ENCODE results near the gene GPRIN3.

GPRIN3 gene

DNA sequence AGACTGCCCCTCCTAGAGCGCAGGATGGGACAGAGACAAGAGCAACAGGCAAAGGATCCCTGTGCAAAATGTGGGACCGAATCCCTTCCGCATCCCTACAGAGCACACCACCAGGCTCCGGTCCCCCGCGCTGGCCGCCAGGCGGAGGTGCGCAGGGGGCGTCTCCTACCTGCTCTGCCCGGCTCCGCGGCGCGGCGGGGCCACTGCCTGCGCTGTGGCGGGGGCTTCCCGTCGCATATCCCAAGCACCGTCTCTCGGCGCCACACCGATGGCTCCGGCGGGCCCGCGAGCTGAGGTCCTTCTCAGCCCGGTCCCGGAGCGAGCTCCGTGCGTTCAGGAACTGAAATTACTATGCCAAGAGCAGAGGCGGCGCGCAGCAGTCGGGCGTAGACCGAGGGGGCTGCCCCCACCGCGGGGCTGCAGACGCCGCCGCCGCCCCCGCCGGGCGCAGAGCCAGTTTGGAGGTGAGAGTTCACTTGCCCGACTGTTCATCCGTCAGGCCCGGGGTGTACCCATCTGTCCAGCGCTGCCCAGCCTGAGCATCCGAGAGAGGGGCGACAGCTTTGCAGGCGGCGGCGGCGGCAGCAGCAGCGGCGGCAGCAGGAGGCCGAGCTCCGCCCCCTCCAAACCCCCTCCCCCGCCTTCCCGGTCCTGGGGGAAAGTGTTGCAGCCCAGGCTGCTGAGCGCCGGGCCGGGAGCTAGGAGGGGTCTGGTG is at the start of gene GPRIN3:
TSS of gene GPRIN3 (minus strand) at position 355 of the 715 bp plus-strand sequence. CDS start 57,690 bp downstream, outside the sequence.
- no peak for DNase-seq

DNA sequence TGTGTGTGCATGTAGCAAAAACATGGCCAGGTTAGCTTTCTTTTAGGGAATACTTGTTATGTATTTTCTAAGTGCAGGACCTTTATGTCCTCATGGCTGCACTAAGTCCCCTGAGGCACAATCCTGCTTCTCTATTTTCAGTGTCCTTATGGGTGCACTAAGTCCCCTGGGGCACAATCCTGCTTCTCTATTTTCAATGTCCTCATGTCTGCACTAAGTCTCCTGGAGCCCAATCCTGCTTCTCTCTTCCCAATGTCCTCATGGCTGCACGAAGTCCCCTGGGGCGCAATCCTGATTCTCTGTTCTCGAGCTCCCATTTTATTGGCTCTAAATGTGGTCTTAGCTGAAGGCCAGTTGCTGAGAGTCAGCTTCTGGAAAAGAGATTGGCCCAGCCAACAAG is 49.7 kb upstream of the GPRIN3 start:
- no peak for DNase-seq

DNA sequence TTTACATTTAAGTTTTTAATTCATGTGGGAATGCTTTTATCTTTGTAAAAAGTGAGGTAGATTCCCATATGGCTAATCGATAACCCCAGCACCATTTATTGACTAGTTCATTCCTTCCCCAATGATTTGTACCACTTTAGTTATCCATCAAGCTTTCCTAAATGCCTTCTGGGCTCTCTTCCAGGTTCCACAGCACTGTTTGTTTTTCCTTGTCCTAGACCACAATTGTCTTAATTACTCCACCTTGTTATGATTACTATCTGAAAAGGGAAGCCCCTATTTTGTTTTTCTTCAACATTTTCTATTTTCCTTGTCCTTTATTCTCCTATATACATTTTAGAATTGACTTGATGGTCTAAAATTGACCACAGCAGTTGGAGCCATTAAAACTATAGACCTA is 48.5 kb upstream of the GPRIN3 start:
- DNase-seq, result peak; percentile 50

DNA sequence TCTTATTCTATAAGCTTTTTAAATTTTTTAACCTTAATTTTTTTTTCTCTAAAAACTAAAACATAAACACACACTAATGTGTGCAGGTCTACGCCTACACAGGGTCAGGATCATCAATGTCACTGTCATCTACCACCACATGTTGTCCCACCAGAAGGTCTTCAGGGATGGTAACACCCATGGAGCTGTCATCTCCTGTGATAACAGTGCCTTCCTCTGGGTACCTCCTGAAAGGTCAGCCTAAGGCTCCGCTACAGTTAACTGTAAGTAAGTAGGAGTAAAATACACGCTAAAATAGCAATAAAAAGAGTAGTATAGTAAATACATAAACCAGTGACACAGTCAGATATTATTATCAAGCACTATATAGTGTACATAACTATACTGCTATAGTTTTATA is 45.9 kb upstream of the GPRIN3 start:
- no peak for DNase-seq

DNA sequence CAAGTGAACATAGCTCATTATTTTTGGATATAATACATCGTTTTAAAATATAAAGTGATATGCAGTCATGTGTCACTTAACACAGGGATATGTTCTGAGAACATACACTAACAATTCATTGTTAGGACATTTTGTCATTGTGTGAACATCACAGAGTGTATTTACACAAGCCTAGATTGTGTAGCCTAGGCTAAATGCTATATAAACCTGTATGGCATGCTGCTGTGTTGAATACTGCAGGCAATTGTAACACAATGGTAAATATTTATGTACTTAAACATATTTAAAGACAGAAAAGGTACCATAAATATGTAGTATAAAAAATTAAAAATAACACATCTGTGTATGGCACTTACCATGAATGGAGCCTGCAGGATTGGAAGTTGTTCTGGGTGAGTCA is 44.9 kb upstream of the GPRIN3 start:
- DNase-seq, result peak; percentile 47

DNA sequence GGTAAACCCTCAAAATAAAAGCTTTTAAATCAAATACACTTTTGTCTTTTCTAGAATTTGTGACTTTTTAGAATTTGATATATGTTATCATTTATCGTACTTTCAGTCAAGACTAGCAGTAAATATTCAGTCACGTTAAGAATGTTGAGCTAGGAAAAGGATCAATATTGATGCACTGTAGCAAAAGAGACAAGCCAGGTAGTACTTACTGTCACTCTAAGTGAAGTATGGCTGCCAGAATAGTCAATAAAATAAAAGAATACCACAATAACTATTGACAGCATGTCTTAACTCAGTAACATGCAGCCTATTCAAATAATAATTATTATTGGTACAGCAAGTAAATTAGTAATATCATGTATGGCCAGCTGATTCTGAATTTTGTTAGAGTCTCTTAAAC is 43.6 kb upstream of the GPRIN3 start:
- no peak for DNase-seq

DNA sequence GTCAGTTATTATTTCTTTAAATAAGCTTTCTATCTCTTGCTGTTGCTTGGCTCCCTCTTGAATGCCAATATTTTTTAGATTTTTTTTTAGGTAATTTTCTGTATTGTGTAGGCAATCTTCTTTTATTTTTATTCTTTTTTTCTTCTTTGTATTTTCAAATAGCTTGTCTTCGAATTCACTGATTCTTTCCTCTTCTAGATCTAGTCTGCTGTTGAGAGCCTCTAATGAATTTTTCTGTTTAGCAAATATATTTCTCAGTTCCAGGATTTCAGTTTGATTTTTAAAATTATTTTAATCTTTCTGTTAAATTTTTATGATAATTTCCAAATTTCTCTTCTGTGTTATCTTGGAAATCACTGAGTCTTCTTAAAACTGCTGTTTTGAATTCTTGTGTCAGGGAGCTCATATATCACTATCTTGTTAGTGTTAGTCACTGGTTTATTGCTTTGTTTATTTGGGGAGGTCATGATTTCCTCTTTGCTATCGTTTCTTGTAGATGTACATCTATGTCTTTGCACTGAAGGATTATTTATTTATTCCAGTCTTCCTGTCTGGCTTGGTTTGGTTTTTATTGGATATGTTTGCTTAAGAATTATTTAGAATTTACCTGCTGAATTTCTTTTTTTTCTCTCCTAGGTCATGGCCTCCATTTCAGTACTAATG is 39.9 kb upstream of the GPRIN3 start:
- no peak for DNase-seq

DNA sequence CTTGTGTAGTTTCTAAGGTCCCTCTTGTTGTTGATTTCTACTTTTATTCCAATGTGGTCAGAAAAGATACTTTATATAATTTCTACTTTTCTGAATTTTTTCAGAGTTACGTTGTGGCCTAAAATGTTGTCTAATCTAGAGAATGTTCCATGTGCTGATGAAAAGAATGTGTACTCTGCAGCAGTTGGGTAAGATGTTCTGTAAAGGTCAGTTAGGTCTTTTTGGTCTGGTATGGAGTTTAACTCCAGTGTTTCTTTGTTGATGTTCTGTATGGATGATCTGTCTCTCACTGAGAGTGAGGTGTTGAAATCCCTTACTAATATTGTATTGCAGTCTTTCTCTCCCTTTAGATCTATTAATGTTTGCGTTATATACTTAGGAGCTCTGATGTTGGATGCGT is 37.0 kb upstream of the GPRIN3 start:
- DNase-seq, result no peak

DNA sequence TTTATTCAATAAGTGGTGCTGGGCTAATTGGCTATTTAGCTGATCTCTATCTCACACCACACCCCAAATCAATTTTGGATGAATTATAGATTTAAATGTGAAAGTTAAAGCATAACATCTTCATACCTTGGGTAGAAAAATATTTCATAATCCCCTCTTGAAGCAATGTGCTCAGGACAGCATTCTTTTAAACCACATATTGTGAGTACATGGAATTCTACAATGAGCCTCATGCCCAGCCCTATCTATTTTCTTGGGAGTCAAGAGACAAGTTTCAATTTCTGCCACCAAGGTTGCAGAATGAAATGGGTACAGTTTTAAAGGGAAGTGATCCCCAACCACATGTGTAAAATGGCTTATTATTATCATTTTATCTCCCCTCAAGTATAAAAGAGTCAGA is 30.6 kb upstream of the GPRIN3 start:
- no peak for DNase-seq

DNA sequence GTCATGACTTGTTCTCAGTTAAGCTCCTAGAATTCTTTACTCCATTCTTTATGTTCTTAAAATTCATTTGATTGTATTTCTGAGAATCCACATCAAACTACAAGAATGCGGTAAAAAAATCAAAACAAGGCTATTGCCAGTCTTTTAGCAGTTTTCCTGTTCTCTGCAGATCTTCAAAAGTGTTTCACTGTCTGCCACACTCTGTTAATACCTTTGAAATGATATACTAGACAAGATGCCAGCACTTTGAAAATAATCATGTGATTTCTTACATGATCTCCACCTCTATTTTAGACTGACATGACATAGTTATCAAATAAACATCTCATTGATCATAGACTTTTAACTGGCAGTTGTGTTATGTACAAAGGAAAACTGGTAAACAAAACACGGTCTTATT is 30.1 kb upstream of the GPRIN3 start:
- no peak for DNase-seq

DNA sequence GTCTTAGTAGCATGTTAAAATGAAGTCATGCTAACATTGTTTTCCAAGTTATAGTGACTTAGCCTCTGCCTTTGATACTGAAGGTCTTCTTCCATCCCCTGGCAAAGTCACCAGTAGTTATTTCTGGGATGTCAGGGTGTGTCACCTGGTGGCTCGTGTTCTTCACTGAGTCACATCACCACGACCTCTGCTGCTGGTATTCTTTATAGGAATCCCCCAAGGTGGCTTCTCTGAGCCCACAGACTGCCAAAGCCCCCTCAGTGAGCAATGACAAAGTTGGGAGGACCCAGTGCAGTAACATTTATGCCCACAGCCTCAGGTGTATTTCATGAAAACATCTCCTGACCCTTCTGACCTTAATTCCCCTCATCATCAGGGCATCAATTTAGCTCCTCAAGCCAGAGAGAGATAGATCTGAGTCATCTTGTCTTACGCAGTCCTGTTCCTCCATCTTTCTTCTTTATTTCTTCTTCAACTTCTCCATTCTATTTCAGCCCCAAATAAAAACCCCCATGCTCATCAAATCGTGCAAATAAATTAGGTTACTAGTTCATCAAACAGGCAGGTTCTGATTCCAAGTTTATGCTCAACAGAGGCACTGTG is 29.3 kb upstream of the GPRIN3 start:
- DNase-seq, result no peak

DNA sequence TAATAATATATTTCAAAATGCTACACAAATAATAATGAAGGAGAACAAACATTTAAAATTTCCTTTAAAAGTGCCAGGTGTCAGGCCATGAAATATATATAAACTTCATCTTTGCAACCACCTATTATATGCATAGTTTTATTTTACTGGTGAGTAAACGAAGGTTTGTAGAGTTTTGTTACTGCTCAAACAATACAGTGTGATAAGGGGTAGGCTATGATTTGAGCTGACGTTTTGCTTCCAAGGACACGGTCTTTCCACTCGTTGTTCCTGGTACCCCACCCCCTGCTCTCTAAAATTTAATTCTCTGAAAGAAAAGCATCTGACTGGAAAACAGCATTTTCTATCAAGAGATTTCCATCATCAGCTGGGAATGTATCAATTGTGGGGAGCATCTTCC is 27.2 kb upstream of the GPRIN3 start:
- no peak for DNase-seq

DNA sequence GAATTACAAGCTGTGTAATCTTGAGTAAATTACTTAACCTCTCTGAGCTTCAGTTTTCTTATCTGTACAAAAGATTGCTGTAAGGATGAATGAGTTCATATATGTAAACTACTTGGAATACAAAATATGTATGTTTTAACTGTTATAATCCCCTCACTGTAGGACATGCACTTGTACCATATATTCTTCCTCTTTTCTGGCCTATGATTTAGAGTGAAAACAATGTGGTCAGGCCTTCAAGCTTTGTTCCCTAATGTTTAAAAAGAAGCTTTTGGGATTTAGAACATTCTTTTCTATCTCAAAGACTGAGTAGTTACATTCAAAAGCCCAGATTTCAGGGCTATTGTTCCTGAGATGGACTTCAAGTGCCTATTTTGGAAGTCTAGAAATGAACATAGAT is 26.7 kb upstream of the GPRIN3 start:
- DNase-seq, result no peak

DNA sequence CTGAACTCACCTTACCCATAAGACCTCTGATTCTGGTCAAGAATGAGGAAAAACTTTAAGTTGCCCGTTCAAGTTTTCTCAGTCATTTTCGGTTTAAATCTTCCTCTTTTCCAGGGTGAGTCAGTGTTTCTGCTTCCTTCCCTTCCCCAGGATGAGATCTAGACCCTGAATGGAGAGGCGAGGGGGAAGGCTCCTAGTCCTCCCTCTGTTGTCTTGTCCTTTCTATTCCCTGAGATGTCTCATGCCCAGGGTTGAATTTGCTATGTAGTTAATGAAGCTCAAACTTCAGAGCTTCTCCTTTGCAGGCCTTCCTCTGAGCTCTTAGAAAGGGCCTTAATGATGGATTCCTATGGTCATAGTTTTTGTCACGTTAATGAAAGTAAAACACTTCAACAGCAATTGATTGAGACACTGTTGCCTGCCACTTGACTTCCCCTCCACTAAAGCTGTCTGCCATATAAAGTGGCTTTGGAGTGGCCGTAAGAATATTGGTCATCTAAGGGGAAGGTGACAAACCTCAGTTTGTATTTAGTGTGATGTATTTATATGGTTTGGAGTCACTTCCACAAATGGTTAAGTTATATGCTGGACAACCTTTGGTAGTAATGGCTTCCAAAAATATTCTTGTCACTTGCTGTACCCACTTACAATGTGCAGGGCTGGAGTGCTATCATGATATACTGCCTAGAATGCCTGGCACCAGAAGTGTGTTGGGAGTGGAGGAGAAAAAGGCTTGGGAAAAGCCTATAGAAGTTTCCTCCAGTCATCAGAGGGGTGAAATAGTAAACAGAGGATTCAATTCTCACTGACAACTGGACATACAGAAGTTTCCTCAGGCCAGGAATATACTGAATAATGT is 24.3 kb upstream of the GPRIN3 start:
- no peak for DNase-seq

DNA sequence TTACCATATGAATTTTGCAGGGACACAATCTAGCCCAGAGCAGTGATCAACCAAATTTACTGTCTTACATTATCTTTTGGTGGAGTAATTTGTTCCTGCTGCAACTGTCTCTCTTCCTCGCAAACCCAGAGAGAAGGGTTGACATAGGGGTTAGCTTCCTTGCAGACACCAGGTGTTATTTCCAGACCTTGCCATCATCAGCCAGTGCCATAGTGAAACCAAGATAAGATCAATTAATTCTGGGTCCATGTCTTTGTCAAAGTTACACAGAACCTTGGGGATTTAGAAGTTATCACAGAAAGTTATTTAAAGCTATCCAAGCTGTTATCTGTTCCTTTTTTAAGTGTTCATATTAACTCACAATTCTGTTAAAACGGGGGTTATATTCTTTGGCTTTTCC is 23.6 kb upstream of the GPRIN3 start:
- no peak for DNase-seq

DNA sequence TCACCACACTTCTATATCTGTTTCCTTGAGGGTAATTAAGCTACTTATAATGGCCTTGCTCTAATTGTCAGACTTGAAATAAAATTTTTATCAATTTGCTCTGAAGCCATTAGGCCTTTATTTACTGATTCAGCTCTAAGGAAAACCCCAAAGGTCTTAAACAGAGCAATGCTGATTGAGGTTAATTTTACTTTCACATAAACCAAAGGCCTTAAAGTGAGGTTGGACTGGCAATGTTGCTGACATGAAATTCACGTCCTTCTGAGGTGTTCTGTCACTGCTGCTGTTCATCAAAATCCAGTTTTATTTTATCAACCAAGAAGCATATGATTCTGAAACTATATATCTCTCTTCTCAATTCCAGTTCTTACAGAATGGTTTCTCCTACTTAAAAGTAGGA is 21.7 kb upstream of the GPRIN3 start:
- DNase-seq, result no peak

DNA sequence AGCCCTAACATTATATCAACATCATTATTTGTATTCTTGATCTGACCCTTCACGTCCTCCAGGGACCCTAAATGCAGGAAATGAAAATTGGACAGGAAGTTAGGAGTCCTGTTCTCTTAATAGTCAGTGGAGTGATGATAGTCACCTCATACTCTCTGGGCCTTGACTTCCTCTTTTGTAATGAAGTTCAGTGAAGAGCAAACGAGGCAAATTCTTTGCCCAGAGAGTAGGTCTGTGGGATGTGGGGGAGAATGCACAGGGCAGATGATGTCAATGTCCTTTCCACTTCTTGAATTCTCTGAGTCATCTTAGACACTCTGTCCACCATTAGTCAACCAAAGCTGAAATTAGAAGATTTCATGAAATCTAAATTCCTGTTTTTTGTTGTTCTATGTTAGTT is 17.1 kb upstream of the GPRIN3 start:
- DNase-seq, result no peak

DNA sequence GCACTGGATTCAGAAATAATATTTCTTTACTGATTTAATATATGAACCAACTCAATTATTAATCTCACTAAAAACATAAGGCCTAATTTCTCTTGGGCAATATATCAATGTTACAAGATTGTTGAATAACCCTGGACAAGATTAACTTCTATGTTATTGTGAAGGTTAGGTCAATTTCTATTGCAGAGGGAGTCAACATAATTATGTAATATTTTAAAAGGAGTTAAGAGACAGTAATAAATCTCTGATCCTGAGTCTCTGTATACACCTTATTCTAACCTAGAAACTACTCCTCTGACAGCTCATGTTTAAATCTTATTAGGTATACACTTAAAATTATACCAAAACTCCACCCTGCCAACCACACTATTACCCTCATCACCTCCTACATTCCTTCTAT is 15.1 kb upstream of the GPRIN3 start:
- no peak for DNase-seq

DNA sequence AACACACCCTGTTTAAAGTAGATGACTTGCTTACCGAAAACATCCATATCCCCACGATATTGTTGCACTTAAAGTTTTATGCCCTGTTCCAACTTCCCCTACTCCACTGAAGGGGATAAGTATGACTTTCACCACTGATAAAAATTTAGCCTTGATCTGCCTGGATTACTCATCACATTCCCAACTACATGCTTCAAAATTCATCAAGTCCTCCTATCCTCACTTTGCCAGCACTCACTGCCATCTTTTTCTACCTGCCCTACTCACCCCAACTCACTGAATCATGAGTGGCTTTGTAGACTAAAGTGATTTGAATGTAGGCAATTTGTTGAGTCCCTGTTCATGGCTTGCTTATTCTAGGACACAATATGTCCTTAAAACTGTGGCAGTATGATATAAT is 12.2 kb upstream of the GPRIN3 start:
- no peak for DNase-seq

DNA sequence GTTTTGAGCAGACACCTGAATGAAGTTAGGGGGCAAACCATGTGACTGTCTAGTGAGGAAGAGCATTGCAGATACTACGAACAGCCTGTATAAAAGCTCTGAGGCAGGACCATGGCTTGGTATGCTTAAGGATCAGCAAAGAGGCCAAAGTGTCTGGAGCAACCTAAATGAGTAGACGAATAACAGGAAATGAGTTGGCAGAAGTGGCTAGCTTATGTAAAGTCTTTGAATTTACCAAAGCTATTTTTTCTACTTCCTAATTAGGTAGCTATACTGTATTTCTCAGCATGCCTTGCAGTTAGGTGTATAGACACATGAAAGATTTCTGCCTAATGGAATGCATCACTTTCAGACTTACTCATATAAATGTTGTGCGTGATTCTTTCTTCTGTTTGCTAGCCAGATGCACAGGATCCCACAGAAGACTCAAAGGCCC is 9.3 kb upstream of the GPRIN3 start:
- DNase-seq, result no peak

DNA sequence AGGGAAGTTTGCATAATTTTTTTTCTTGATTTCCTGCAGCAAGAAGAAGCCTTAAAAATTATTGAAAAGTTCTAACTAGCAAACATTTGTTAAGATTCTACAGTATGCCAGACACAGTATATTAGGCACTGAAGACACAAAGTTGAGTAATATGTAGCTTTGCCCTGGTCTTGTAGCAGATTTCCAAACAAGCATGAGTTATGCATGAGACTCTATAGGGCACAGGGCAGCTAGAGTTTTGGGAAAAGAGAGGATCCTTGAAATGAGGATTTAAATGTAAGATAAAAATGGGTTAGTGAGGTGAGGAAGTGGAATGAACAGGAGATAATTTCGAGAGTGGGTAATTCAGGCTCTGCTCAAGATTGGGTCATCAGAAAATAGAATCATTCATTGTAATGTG is 8.6 kb upstream of the GPRIN3 start:
- DNase-seq, result no peak

DNA sequence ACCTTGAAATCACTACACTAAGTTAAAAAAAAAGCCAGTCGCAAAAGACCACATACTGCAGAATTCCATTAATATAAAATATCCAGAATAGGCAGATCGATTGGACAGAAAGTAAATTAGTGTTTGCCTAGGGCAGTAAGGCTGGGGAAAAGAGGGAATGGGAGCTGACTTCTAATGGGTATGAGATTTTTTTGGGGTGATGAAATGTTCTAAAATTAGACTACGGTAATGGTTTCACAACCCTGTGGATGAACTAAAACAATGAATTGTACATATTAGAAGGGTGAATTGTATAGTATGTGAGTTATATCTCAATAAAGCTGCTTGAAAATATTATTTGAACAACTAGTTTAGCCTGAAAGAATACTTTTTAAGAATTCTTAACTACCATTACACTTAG is 6.7 kb upstream of the GPRIN3 start:
- DNase-seq, result no peak

DNA sequence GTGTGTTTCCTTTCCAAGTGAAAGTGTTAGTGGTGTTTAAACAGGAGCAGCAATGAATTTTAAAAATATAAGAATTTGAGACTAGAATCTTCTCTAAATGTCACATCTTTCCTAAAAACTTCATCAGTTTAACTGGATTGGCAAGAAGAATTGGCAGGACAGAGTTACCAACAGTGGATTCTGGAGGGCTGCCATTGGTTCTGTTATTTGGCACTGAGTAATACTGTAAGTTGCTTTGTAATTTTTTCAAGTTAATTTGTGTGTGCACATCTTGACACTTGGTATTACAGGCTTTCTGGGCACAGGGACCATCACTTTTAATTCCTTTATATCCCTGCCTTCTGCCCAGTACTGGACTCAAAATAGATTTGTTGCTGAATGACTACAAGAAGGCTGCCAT is 4.5 kb upstream of the GPRIN3 start:
- no peak for DNase-seq

DNA sequence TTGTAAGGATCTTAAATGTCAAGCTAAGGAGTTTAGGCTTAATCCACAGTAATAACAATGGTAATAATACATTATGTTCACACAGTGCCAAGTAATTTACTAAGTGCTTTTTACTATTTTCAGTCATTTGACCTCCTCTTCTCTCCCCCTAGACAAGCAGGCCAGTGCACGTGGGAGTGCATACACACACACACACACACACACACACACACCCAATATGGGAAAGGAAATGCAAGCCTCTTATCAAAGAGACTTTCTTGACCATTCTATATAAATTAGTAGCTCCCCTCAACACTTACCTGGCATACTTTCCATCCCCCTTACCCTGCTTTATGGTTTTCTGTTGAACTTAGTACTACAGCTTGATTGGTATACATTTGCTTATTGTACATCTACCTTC is 3.8 kb upstream of the GPRIN3 start:
- DNase-seq, result no peak

All from NCI-H2081 treated with DMSO at 0.1 percent for 48 hours (cell line).